Measurements from ENCODE around the gene ZNF483.

Gene ZNF483

DNA sequence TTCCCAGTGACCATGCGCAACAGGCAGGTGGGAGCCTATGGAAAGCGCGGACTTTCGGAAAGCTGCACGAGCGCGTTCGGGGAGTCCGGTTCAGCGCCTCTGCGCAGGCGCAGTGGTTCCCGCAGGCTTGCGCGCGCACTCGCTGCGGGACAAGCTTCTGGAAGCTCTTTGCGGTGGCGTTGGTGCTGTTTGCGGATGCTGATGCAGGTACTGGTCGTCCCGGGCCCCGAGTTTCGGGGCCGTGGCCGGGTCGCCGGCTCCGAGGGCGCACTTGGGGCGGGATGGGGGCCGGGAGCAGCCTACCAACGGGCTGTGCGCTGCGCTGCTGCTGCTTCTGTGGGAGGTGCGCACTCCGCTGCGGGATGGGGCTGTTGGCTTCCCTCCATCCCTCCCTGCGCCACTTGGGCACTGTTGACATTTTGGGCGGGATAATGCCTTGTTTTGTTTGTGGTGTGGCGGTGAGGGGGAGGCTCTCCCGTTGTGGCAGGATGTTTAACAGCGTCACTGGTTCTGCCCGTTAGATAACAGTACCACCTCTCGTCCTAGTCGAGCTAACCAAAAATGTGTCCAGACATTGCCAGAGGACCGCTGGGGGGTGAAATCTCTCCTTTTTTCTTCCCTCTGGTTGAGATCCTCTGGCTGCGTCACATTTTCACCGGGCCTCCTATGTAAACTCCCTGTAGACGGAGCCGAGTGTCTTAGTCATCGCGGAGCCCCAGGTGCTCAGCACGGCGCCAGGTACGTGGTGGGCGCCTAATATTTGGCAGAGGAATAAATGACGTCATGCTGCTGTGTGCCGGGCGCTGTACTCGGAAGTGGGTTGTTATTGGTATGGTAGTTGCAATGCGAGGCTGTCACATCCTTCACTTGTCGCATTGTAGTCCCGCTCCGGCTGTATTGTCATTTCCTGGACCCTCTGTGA is at the start of gene ZNF483:
TSS of gene ZNF483 (plus strand) at position 124 of the 922 bp plus-strand sequence. CDS start 2,217 bp downstream, outside the sequence.
- DNase-seq (ENCODE audit: low spot score) = peak; percentile 91
- TF ChIP-seq, protein P1, sequence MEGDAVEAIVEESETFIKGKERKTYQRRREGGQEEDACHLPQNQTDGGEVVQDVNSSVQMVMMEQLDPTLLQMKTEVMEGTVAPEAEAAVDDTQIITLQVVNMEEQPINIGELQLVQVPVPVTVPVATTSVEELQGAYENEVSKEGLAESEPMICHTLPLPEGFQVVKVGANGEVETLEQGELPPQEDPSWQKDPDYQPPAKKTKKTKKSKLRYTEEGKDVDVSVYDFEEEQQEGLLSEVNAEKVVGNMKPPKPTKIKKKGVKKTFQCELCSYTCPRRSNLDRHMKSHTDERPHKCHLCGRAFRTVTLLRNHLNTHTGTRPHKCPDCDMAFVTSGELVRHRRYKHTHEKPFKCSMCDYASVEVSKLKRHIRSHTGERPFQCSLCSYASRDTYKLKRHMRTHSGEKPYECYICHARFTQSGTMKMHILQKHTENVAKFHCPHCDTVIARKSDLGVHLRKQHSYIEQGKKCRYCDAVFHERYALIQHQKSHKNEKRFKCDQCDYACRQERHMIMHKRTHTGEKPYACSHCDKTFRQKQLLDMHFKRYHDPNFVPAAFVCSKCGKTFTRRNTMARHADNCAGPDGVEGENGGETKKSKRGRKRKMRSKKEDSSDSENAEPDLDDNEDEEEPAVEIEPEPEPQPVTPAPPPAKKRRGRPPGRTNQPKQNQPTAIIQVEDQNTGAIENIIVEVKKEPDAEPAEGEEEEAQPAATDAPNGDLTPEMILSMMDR (conservative IDR thresholded peaks at IDR 0.05; ENCODE audit: low read depth) = no peak
- POLR2A ChIA-PET (ENCODE audit: low non-redundant PET) = interaction anchor here (0.6 kb wide), 2 partner anchors 59 to 128 kb away, joined by 3 read pairs; no protein-coding TSS in a partner anchor

DNA sequence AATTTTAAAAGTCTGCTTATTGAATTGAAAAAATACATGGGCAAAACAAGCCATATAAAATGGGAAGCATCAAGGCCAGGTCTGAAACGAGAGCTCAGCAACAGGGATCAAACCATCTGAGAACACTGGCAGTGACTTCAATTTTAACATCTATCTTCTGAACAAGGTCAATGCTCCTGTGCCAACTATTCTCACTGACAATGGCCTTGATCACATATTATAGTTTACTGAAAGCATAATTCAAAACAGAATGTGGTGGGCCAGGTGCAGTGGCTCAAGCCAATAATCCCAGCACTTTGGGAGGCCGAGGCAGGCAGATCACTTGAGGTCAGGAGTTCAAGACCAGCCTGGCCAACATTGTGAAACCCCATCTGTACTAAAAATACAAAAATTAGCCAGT is 49.8 kb upstream of the ZNF483 start:
- TF ChIP-seq, protein P1 (conservative IDR thresholded peaks at IDR 0.05; ENCODE audit: low read depth) = no peak
- POLR2A ChIA-PET (ENCODE audit: low non-redundant PET) = no interaction called here

More for the DNA sequence above, at the start of gene ZNF483:
- CTCF ChIA-PET = interaction anchor here (0.5 to 1.0 kb wide), 5 partner anchors 164 to 1514 kb away, joined by 3 to 5 read pairs (median 4); no protein-coding TSS in a partner anchor
- peak within 1 kb of the TSS; percentile 44 for H3K27ac ChIP-seq

DNA sequence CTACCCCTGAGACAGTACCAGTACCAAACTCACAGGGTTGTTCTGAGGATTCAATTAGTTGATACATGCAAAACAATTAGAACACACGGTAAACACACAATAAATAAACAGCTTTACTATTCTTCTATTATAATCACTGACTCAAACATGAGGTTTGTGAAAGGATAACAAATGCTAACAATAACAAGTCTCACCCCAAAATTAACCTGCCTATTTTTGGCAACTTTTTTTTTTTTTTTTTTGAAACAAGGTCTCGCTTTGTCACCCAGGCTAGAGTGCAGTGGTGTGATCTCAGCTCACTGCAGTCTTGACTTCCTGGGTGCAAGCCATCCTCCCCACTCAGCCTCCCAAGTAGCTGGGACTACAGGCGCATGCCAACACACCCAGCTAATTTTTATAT is 47.3 kb upstream of the ZNF483 start:
- DNase-seq (ENCODE audit: low spot score) = no peak
- no peak overlapping the region for H3K27ac ChIP-seq
- CTCF ChIA-PET = no interaction called here
- TF ChIP-seq, protein P1 (conservative IDR thresholded peaks at IDR 0.05; ENCODE audit: low read depth) = no peak
- POLR2A ChIA-PET (ENCODE audit: low non-redundant PET) = no interaction called here

More for the DNA sequence above, 49.8 kb upstream of the ZNF483 start:
- no peak for DNase-seq (ENCODE audit: low spot score)
- no peak overlapping the region for H3K27ac ChIP-seq
- CTCF ChIA-PET = interaction anchor here (0.6 kb wide), 1 partner anchor 659 kb away, joined by 3 read pairs; no protein-coding TSS in a partner anchor

DNA sequence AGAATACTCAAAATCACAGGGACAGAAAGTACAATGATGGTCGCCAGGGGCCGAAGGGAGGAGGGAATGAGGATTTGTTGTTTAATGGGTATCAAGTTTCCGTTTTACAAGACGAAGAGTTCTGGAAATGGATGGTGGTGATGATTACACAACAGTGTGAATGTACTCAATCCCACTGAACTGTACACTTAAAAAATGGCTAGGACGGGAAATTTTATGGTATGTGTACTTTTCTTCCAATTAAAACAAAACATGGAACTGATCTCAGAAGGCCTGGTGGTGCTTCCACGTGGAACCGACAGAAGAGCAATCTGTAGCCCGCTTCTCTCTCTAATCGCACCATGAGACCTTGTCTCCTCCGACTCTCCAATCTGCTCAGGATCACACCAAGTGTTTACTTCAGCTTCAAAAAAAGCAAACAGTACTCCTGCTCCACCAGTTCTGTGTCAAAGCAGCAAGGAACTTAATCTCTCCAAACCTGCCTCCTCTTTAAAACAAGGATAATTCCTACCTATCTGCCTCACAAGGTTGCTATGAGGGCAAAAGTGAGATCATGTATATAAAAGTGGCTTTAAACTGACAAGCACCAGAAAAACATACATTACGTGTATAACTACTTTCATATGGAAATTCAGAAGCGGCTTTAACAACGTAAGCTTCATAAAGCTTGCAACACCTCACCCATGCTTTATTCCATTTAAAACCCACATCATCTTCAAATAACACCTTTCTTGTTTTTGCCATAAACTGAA is 42.9 kb upstream of the ZNF483 start:
- peak overlapping the region; percentile 99 for H3K27ac ChIP-seq
- TF ChIP-seq, protein P1 (conservative IDR thresholded peaks at IDR 0.05; ENCODE audit: low read depth) = no peak
- ChIA-PET POLR2A (ENCODE audit: low non-redundant PET) (no interaction called here), CTCF (interaction anchor here (0.7 kb wide), 1 partner anchor 55 kb away, joined by 4 read pairs; no protein-coding TSS in a partner anchor)
- DNase-seq (ENCODE audit: low spot score) = peak; percentile 35

DNA sequence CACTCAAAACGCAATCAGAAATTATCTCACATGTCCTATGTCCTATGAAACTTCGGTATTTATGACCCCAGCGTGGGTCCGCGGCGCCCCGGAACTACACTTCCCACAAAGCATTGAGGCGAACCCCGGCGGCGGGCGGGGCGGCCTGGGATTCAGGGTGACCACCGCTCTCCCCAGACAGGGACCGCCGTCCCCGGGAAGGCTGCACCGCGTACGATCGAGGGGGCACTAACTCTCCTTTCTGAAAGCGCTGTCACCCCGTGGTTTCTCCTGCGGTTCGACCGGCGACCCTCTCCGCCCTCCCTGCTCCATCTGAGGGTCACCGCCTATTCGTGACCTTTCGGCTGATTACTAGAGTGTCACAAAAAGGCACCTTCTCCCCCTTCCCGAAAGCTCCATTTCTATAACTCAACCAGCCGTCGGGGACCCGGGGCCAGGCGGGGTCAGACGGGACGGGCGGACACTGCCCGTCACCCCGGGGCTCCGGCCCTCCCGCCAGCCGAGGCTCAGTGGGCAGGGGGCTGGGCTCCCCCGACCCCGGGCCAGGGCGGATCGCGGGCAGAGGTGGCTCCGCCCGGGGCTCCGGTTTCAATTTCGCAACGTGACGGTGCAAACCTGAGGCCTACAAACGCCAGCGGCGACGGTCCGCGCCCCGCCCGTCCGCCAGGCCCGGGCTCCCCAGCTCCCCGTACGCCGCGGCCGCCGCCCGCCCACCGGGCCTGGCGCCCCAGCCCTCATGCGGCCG is 42.1 kb upstream of the ZNF483 start:
- H3K27ac ChIP-seq = peak overlapping the region; percentile 99
- ChIA-PET POLR2A (ENCODE audit: low non-redundant PET) (interaction anchor here (0.5 kb wide), 1 partner anchor 1226 kb away, joined by 3 read pairs; the partner anchor contains the start of gene TXN), CTCF (interaction anchor here (0.5 kb wide), 1 partner anchor 79 kb away, joined by 3 read pairs; no protein-coding TSS in a partner anchor)

More for the DNA sequence above, 42.1 kb upstream of the ZNF483 start:
- peak; percentile 90 for DNase-seq (ENCODE audit: low spot score)
- TF ChIP-seq, protein P1 (conservative IDR thresholded peaks at IDR 0.05; ENCODE audit: low read depth) = no peak
